Measurements from ENCODE around the gene NPIPB6. TPM values are rescaled to one million over a fixed set of nuclear protein-coding genes. Genes with fewer than 3 reads are reported as not detected.

Gene NPIPB6
- total RNA-seq, 2 donors from 2014 or later = 2.0 to 4.0 TPM

- ATAC-seq = peak; percentile 71
- DNase-seq = peak in 1 of 2 donors; percentile 76
- intact Hi-C loops (cut with DNase I, micrococcal nuclease) = no loop called here
Observed at GRCh38 chr16:28326881-28327610, 36.3 kb downstream of the NPIPB6 start.

- DNase-seq = no peak
- intact Hi-C loops (cut with DNase I, micrococcal nuclease) = no loop called here
- no peak for ATAC-seq
Observed at GRCh38 chr16:28324887-28325279, 38.4 kb downstream of the NPIPB6 start.

GRCh38 chr16:28324235-28324886 is 38.9 kb downstream of the NPIPB6 start:
- DNase-seq (no peak), ATAC-seq (peak; percentile 80)
- intact Hi-C loops (cut with DNase I, micrococcal nuclease) = no loop called here

- intact Hi-C loops (cut with DNase I, micrococcal nuclease) = no loop called here
- DNase-seq = peak in 1 of 2 donors; percentile 49
- ATAC-seq = peak; percentile 57
Observed at GRCh38 chr16:28321700-28322411, 41.5 kb downstream of the NPIPB6 start.

GRCh38 chr16:28320741-28321140 is 42.6 kb downstream of the NPIPB6 start:
- ATAC-seq (no peak), DNase-seq (no peak)
- intact Hi-C loops (cut with DNase I, micrococcal nuclease) = no loop called here

- intact Hi-C loops (cut with DNase I, micrococcal nuclease) = no loop called here
- ATAC-seq = no peak
- no peak for DNase-seq
Observed at GRCh38 chr16:28320023-28320561, 43.2 kb downstream of the NPIPB6 start.

- intact Hi-C loops (cut with DNase I, micrococcal nuclease) = no loop called here
- ATAC-seq = no peak
- no peak for DNase-seq
Observed at GRCh38 chr16:28319476-28320022, 43.8 kb downstream of the NPIPB6 start.

- no peak for ATAC-seq
- intact Hi-C loops (cut with DNase I, micrococcal nuclease) = no loop called here
- DNase-seq = no peak
Observed at GRCh38 chr16:28318042-28318744, 45.1 kb downstream of the NPIPB6 start.

- ATAC-seq = peak; percentile 62
- DNase-seq = peak in 1 of 2 donors; percentile 64
- intact Hi-C loops (cut with DNase I, micrococcal nuclease) = no loop called here
Observed at GRCh38 chr16:28317040-28317880, 46.0 kb downstream of the NPIPB6 start.

- intact Hi-C loops (cut with DNase I, micrococcal nuclease) = no loop called here
- no peak for DNase-seq
- no peak for ATAC-seq
Observed at GRCh38 chr16:28316054-28316453, 47.3 kb downstream of the NPIPB6 start.

GRCh38 chr16:28313587-28313986 is 49.7 kb downstream of the NPIPB6 start:
- intact Hi-C loops (cut with DNase I, micrococcal nuclease) = no loop called here
- no peak for DNase-seq
- ATAC-seq = no peak

GRCh38 chr16:28312327-28312726 is 51.0 kb downstream of the NPIPB6 start:
- intact Hi-C loops (cut with DNase I, micrococcal nuclease) = no loop called here
- no peak for ATAC-seq
- DNase-seq = no peak

GRCh38 chr16:28311913-28312312 is 51.4 kb downstream of the NPIPB6 start:
- intact Hi-C loops (cut with DNase I, micrococcal nuclease) = no loop called here
- no peak for DNase-seq
- no peak for ATAC-seq

- intact Hi-C loops (cut with DNase I, micrococcal nuclease) = no loop called here
- DNase-seq = no peak
- ATAC-seq = no peak
Observed at GRCh38 chr16:28311413-28311812, 51.9 kb downstream of the NPIPB6 start.

GRCh38 chr16:28310796-28311195 is 52.5 kb downstream of the NPIPB6 start:
- ATAC-seq = no peak
- DNase-seq = no peak
- intact Hi-C loops (cut with DNase I, micrococcal nuclease) = no loop called here

- DNase-seq (peak in 1 of 2 donors; percentile 37), ATAC-seq (no peak)
- intact Hi-C loops (cut with DNase I, micrococcal nuclease) = no loop called here
Observed at GRCh38 chr16:28309811-28310311, 53.4 kb downstream of the NPIPB6 start.

GRCh38 chr16:28308794-28309584 is 54.3 kb downstream of the NPIPB6 start:
- ATAC-seq (no peak), DNase-seq (no peak)
- intact Hi-C loops (cut with DNase I, micrococcal nuclease) = no loop called here
